Nucleus accumbens (tissue), 56 donors: ENCODE data around the gene ABI1.
A peak's percentile ranks its signal among the peaks of the same experiment; 100 is the strongest.

Source experiments
- DNase-seq, 56 donors: peaks; one replicate each; lab custom pipeline; 2025; lab: John Stamatoyannopoulos, UW

Gene ABI1

GRCh38 chr10:26779176-26779860, 81.4 kb downstream of the ABI1 start:
- no peak for DNase-seq

- DNase-seq, result no peak
Observed at GRCh38 chr10:26777686-26778085, 83.1 kb downstream of the ABI1 start.

GRCh38 chr10:26776258-26776657, 84.5 kb downstream of the ABI1 start:
- DNase-seq, result no peak

- DNase-seq, result no peak
Observed at GRCh38 chr10:26773633-26774032, 87.1 kb downstream of the ABI1 start.

- DNase-seq, result peak in 19 of 56 donors; percentile 2 to 59 (median 20)
Observed at GRCh38 chr10:26770069-26770468, 90.7 kb downstream of the ABI1 start.

GRCh38 chr10:26765549-26765948, 95.2 kb downstream of the ABI1 start:
- no peak for DNase-seq

- DNase-seq, result no peak
Observed at GRCh38 chr10:26759008-26759407, 101.8 kb downstream of the ABI1 start.

- no peak for DNase-seq
Observed at GRCh38 chr10:26755443-26755903, 105.3 kb downstream of the ABI1 start.

GRCh38 chr10:26746061-26746460, 114.7 kb downstream of the ABI1 start:
- no peak for DNase-seq

- no peak for DNase-seq
Observed at GRCh38 chr10:26743841-26744240, 116.9 kb downstream of the ABI1 start.

- no peak for DNase-seq
Observed at GRCh38 chr10:26743091-26743490, 117.7 kb downstream of the ABI1 start.

GRCh38 chr10:26741368-26741767, 119.4 kb downstream of the ABI1 start:
- no peak for DNase-seq

- DNase-seq, result no peak
Observed at GRCh38 chr10:26739071-26739631, 121.6 kb downstream of the ABI1 start.

- DNase-seq, result no peak
Observed at GRCh38 chr10:26738301-26738911, 122.4 kb downstream of the ABI1 start.

GRCh38 chr10:26737730-26738129, 123.0 kb downstream of the ABI1 start:
- peak in 11 of 56 donors; percentile 6 to 38 (median 15) for DNase-seq

GRCh38 chr10:26735435-26735834, 125.3 kb downstream of the ABI1 start:
- DNase-seq, result no peak

GRCh38 chr10:26733750-26734568, 126.8 kb downstream of the ABI1 start:
- peak in 36 of 56 donors; percentile 13 to 71 (median 35) for DNase-seq

GRCh38 chr10:26730552-26730951, 130.2 kb downstream of the ABI1 start:
- no peak for DNase-seq

- no peak for DNase-seq
Observed at GRCh38 chr10:26729395-26729794, 131.4 kb downstream of the ABI1 start.

GRCh38 chr10:26728957-26729356, 131.8 kb downstream of the ABI1 start:
- no peak for DNase-seq

GRCh38 chr10:26727005-26727404, 133.8 kb downstream of the ABI1 start:
- DNase-seq, result no peak
